ENCODE data around the gene E2F3.
"Not testable (repeated sequence)": the region's sequence is repeated elsewhere in the genome, so short reads cannot be mapped to it uniquely, and the experiment has no call there.

The E2F3 gene

GRCh38 chr6:20467437-20467836 lies 65.8 kb downstream of the E2F3 start:
- no peak for DNase-seq (ENCODE audit: low read depth)

- no peak for DNase-seq (ENCODE audit: low read depth)
Measured at GRCh38 chr6:20468209-20468608, 66.5 kb downstream of the E2F3 start.

- DNase-seq (ENCODE audit: low read depth) = no peak
Measured at GRCh38 chr6:20472748-20473147, 71.1 kb downstream of the E2F3 start.

GRCh38 chr6:20473518-20473917 lies 71.8 kb downstream of the E2F3 start:
- no peak for DNase-seq (ENCODE audit: low read depth)

- DNase-seq (ENCODE audit: low read depth) = no peak
Measured at GRCh38 chr6:20474874-20475542, 73.3 kb downstream of the E2F3 start.

- DNase-seq (ENCODE audit: low read depth) = no peak
Measured at GRCh38 chr6:20476501-20477043, 74.9 kb downstream of the E2F3 start.

- no peak for DNase-seq (ENCODE audit: low read depth)
Measured at GRCh38 chr6:20477485-20477884, 75.8 kb downstream of the E2F3 start.

GRCh38 chr6:20479060-20479459 lies 77.4 kb downstream of the E2F3 start:
- no peak for DNase-seq (ENCODE audit: low read depth)

GRCh38 chr6:20479526-20479925 lies 77.8 kb downstream of the E2F3 start:
- DNase-seq (ENCODE audit: low read depth) = no peak

- DNase-seq (ENCODE audit: low read depth) = no peak
Measured at GRCh38 chr6:20481281-20481680, 79.6 kb downstream of the E2F3 start.

GRCh38 chr6:20483887-20484497 lies 82.3 kb downstream of the E2F3 start:
- DNase-seq (ENCODE audit: low read depth) = no peak

GRCh38 chr6:20486641-20487040 lies 85.0 kb downstream of the E2F3 start:
- DNase-seq (ENCODE audit: low read depth) = no peak

GRCh38 chr6:20487669-20488375 lies 86.1 kb downstream of the E2F3 start:
- no peak for DNase-seq (ENCODE audit: low read depth)

GRCh38 chr6:20490591-20490990 lies 88.9 kb downstream of the E2F3 start:
- DNase-seq (ENCODE audit: low read depth) = no peak

- no peak for DNase-seq (ENCODE audit: low read depth)
Measured at GRCh38 chr6:20492099-20492498, 90.4 kb downstream of the E2F3 start.

GRCh38 chr6:20497216-20498040 lies 95.7 kb downstream of the E2F3 start:
- DNase-seq (ENCODE audit: low read depth) = no peak

GRCh38 chr6:20498041-20498385 lies 96.3 kb downstream of the E2F3 start:
- no peak for DNase-seq (ENCODE audit: low read depth)

- no peak for DNase-seq (ENCODE audit: low read depth)
Measured at GRCh38 chr6:20509212-20509611, 107.5 kb downstream of the E2F3 start.

GRCh38 chr6:20511852-20512251 lies 110.2 kb downstream of the E2F3 start:
- DNase-seq (ENCODE audit: low read depth) = no peak

GRCh38 chr6:20525208-20525607 lies 123.5 kb downstream of the E2F3 start:
- not testable (repeated sequence) for DNase-seq (ENCODE audit: low read depth)

GRCh38 chr6:20529086-20529448 lies 127.4 kb downstream of the E2F3 start:
- not testable (repeated sequence) for DNase-seq (ENCODE audit: low read depth)

GRCh38 chr6:20532881-20533280 lies 131.2 kb downstream of the E2F3 start:
- no peak for DNase-seq (ENCODE audit: low read depth)

Data from T-helper 22 cell (primary cell).